ENCODE results near the gene BTBD10. TPM values are rescaled to one million over a fixed set of nuclear protein-coding genes. Genes with fewer than 3 reads are reported as not detected.

Gene BTBD10
- total and polyA plus RNA-seq, 3 experiments from 2014 or later: 14.3 to 27.3 (median 24.1) TPM

DNA sequence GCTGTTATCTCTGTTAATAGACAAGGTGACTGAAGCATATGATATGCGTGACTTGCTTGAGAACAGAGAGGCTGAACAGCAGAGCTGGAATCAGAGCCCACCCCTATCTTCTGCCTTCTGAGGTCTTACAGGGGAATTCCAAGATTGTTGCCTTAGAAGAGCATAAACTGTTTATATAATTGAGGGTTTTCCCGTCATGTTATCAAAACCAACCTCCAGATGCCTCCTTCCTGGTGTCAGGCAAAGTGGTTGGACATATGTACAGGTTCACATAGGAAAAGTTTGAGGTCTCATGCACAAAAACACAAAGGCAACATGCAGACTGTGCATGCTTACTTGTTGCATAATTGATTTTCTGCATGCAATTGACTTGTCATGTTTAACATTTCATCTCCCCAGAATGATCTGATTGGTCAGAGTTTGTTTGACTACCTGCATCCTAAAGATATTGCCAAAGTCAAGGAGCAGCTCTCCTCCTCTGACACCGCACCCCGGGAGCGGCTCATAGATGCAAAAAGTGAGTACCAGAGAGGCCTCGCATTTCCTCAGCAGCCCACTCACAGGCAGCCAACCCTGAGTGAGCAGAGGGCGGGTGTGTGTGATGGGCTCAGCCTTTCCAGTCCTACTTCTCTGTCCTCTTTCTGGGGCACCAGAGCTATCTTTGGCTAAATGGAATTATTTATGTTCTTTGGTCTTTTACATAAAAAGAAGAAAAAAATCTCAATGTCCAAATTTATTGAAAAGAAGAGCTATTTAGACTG, 96.6 kb downstream of the BTBD10 start:
- H3K4me3 Mint-ChIP-seq: no peak overlapping the region
- no peak for DNase-seq
- CTCF ChIA-PET: interaction anchor here (1.9 kb wide), 1 partner anchor 22 kb away, joined by 4 read pairs; no protein-coding TSS in a partner anchor
- no peak overlapping the region for H3K4me3 ChIP-seq (ENCODE audit: low read length)
- no peaks in the 10 kb centered on the region for H3K9me3 ChIP-seq (ENCODE audit: low read length)
- no peaks in the 10 kb centered on the region for H3K9me3 Mint-ChIP-seq
- no peak overlapping the region for H3K27ac ChIP-seq (ENCODE audit: low read depth, low read length)
- POLR2A ChIA-PET: no interaction called here
- peaks cover 79% of the 10 kb centered on the region for H3K36me3 ChIP-seq (ENCODE audit: insufficient read depth, low read length)
- no peaks in the 10 kb centered on the region for H3K27me3 ChIP-seq (ENCODE audit: insufficient read depth, low read length, poor library complexity, severe bottlenecking)
- no peaks in the 10 kb centered on the region for H3K4me1 Mint-ChIP-seq
- H3K27me3 Mint-ChIP-seq: no peaks in the 10 kb centered on the region
- peak overlapping the region in 3 of 8 donors; percentile 11 to 33 (median 17) for H3K27ac Mint-ChIP-seq
- peaks cover 7 to 69% (median 21%) of the 10 kb centered on the region in 3 donors for H3K36me3 Mint-ChIP-seq
- H3K4me1 ChIP-seq (ENCODE audit: insufficient read depth, low read length): no peaks in the 10 kb centered on the region

DNA sequence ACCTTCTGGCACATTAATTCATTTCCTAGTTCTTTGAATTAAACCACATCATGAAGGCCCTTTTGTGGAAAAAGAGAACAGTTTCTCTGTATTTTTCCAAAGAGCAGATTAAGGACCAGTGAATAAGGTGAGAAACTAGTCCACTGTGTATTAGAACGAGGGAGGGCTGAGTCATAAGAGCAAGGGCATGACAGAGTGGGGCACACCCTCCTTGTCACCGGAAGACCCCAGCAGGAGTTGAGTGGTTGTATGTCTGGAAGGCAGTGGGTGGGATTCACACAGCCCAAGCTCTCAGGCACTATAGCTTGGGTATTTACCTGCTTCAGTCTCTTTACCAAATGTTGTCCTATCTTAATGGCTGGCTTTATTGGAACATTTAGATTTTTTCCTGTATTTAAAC, 98.6 kb downstream of the BTBD10 start:
- Histone ChIP-seq H3K4me3 (ENCODE audit: low read length) (no peak overlapping the region), H3K27ac (ENCODE audit: low read depth, low read length) (no peak overlapping the region), H3K9me3 (ENCODE audit: low read length) (no peaks in the 10 kb centered on the region), H3K4me1 (ENCODE audit: insufficient read depth, low read length) (no peaks in the 10 kb centered on the region), H3K27me3 (ENCODE audit: insufficient read depth, low read length, poor library complexity, severe bottlenecking) (no peaks in the 10 kb centered on the region), H3K36me3 (ENCODE audit: insufficient read depth, low read length) (peaks cover 71% of the 10 kb centered on the region)
- Mint-ChIP-seq H3K4me3 (no peak overlapping the region), H3K9me3 (no peaks in the 10 kb centered on the region), H3K4me1 (no peaks in the 10 kb centered on the region), H3K27ac (peak overlapping the region in 4 of 8 donors; percentile 33 to 83 (median 46)), H3K36me3 (peaks cover 7 to 89% (median 29%) of the 10 kb centered on the region in 3 donors), H3K27me3 (no peaks in the 10 kb centered on the region)
- no peak for DNase-seq
- POLR2A ChIA-PET: no interaction called here
- CTCF ChIA-PET: interaction anchor here (0.9 to 1.9 kb wide), 2 partner anchors 12 to 20 kb away, joined by 4 to 5 read pairs; no protein-coding TSS in a partner anchor

DNA sequence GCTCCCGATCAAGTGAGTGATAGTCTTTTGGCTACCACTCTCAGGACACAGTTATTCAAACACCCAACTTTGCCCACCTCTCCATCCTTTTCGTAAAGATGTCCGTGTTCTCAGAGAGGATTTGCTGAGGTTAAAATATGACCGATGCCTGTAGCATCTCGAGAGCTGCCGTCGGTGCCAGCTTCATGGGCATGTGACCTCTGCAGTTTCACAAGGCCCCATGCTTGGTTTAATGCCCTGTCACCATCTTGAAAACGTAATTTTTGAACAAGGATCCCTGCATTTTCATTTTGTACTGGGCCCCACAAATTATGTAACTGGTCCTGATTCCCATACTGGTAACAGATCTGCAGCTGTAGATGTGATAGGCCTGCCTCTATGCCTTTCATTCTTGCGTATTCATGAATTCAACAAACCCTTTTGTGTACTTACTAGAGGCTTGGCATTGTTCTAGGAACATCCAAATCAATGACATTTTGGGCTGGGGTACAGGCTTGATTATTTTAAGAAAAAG, 100.4 kb downstream of the BTBD10 start:
- H3K9me3 Mint-ChIP-seq: no peaks in the 10 kb centered on the region
- H3K27ac ChIP-seq (ENCODE audit: low read depth, low read length): no peak overlapping the region
- ChIA-PET POLR2A (no interaction called here), CTCF (no interaction called here)
- no peaks in the 10 kb centered on the region for H3K27me3 Mint-ChIP-seq
- H3K4me3 ChIP-seq (ENCODE audit: low read length): no peak overlapping the region
- H3K4me1 Mint-ChIP-seq: no peaks in the 10 kb centered on the region
- no peaks in the 10 kb centered on the region for H3K4me1 ChIP-seq (ENCODE audit: insufficient read depth, low read length)
- peak overlapping the region in 1 of 8 donors; percentile 85 for H3K27ac Mint-ChIP-seq
- H3K9me3 ChIP-seq (ENCODE audit: low read length): no peaks in the 10 kb centered on the region
- H3K36me3 Mint-ChIP-seq: peaks cover under 1 to 96% (median 28%) of the 10 kb centered on the region in 3 donors
- H3K36me3 ChIP-seq (ENCODE audit: insufficient read depth, low read length): peaks cover 70% of the 10 kb centered on the region
- DNase-seq: no peak
- no peaks in the 10 kb centered on the region for H3K27me3 ChIP-seq (ENCODE audit: insufficient read depth, low read length, poor library complexity, severe bottlenecking)
- no peak overlapping the region for H3K4me3 Mint-ChIP-seq

DNA sequence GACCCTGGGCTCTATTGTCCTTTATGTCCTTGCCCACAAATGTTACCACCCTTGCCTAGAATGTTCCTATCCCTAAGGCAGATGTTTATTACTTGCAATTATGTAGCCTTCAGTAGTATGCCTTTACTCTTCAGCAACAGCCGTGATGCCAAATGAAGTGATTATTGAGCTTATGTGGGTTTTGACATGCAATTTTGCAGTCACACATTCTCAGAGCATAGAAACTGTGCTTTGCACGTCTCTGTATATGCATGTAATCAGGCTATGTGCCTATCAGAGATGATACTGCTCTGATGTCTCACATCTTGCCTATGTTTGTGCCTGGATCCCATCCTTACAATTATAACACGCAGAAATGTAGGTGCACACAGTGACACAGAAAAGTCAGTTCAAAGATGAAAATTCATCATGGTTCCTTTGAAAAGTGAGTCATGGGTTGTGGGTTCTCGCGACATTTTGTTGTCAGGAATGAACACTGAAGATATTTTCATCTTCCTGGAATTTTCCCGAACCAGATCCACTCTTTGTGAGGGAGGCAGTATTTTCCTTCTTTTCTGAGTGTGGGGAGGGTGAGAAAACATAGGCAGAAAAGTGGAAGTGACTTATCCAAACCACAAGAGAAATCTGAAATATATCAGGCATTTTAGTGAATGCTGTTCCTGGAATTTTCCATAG, 104.3 kb downstream of the BTBD10 start:
- Mint-ChIP-seq H3K4me3 (no peak overlapping the region), H3K9me3 (no peaks in the 10 kb centered on the region), H3K27me3 (no peaks in the 10 kb centered on the region), H3K27ac (peak overlapping the region in 2 of 8 donors; percentile 26 to 45), H3K36me3 (peaks cover 0 to 97% (median 29%) of the 10 kb centered on the region in 3 donors), H3K4me1 (peaks cover 0 to 6% (median 3%) of the 10 kb centered on the region in 3 donors)
- Histone ChIP-seq H3K4me1 (ENCODE audit: insufficient read depth, low read length) (no peaks in the 10 kb centered on the region), H3K4me3 (ENCODE audit: low read length) (no peak overlapping the region), H3K9me3 (ENCODE audit: low read length) (no peaks in the 10 kb centered on the region), H3K27me3 (ENCODE audit: insufficient read depth, low read length, poor library complexity, severe bottlenecking) (no peaks in the 10 kb centered on the region), H3K36me3 (ENCODE audit: insufficient read depth, low read length) (peaks cover 60% of the 10 kb centered on the region), H3K27ac (ENCODE audit: low read depth, low read length) (no peak overlapping the region)
- CTCF ChIA-PET: interaction anchor here (1.3 kb wide), 1 partner anchor 14 kb away, joined by 4 read pairs; no protein-coding TSS in a partner anchor
- POLR2A ChIA-PET: no interaction called here
- DNase-seq: no peak

DNA sequence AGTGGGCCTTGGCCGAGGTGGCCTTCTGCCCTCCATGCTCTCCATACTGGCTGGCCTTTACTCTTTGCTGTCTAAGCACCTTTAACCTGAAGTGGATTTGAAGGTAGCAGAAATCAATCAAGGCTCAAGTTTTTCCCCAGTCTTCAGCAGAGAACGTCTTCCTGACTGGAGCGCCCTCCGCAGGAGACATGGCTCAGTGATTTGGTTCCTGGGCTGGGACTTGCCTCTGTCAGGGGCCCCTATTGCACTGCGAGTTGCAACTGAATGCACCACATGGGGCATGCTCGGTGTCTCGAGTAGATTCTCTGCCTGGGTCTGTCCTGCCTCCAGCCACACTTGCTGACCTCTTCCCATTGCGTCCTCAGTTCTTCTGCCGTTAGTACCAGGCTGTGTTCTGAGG, 105.8 kb downstream of the BTBD10 start:
- no peak overlapping the region for H3K4me3 Mint-ChIP-seq
- Histone ChIP-seq H3K27ac (ENCODE audit: low read depth, low read length) (no peak overlapping the region), H3K27me3 (ENCODE audit: insufficient read depth, low read length, poor library complexity, severe bottlenecking) (no peaks in the 10 kb centered on the region), H3K36me3 (ENCODE audit: insufficient read depth, low read length) (peaks cover 62% of the 10 kb centered on the region), H3K9me3 (ENCODE audit: low read length) (no peaks in the 10 kb centered on the region), H3K4me1 (ENCODE audit: insufficient read depth, low read length) (no peaks in the 10 kb centered on the region), H3K4me3 (ENCODE audit: low read length) (no peak overlapping the region)
- CTCF ChIA-PET: no interaction called here
- no peaks in the 10 kb centered on the region for H3K27me3 Mint-ChIP-seq
- DNase-seq: no peak
- H3K4me1 Mint-ChIP-seq: peaks cover 4 to 9% (median 4%) of the 10 kb centered on the region in 3 donors
- peaks cover 0 to 95% (median 31%) of the 10 kb centered on the region in 3 donors for H3K36me3 Mint-ChIP-seq
- no peaks in the 10 kb centered on the region for H3K9me3 Mint-ChIP-seq
- POLR2A ChIA-PET: no interaction called here
- H3K27ac Mint-ChIP-seq: no peak overlapping the region

DNA sequence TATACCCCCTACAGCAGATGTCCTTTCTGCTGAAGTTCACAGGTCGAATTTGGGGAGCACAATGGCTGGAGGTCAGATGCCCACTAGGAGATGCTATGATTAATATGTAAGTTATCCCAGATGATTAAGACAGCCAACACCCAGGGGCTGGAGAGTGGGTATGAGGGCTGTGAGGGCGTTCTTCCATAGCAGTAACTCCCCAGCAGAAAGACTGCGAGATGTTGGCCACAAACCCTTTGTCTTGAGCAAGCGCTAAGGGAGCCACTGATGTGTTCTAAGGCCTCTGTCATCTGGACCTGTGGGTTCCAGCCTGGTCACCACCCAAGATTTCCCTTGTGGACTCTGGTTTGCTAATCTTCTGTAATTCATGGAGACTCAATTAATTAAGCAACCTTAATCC, 107.8 kb downstream of the BTBD10 start:
- Mint-ChIP-seq H3K36me3 (peaks cover 0 to 92% (median 34%) of the 10 kb centered on the region in 3 donors), H3K9me3 (no peaks in the 10 kb centered on the region), H3K27me3 (no peaks in the 10 kb centered on the region), H3K4me3 (no peak overlapping the region), H3K4me1 (peaks cover 17 to 22% (median 17%) of the 10 kb centered on the region in 3 donors), H3K27ac (peak overlapping the region in 2 of 8 donors; percentile 36 to 38)
- DNase-seq: no peak
- no peaks in the 10 kb centered on the region for H3K9me3 ChIP-seq (ENCODE audit: low read length)
- POLR2A ChIA-PET: no interaction called here
- no peak overlapping the region for H3K4me3 ChIP-seq (ENCODE audit: low read length)
- CTCF ChIA-PET: interaction anchor here (1.5 kb wide), 1 partner anchor 117 kb away, joined by 4 read pairs; no protein-coding TSS in a partner anchor
- peaks cover 60% of the 10 kb centered on the region for H3K36me3 ChIP-seq (ENCODE audit: insufficient read depth, low read length)
- no peak overlapping the region for H3K27ac ChIP-seq (ENCODE audit: low read depth, low read length)
- H3K4me1 ChIP-seq (ENCODE audit: insufficient read depth, low read length): no peaks in the 10 kb centered on the region
- H3K27me3 ChIP-seq (ENCODE audit: insufficient read depth, low read length, poor library complexity, severe bottlenecking): no peaks in the 10 kb centered on the region

DNA sequence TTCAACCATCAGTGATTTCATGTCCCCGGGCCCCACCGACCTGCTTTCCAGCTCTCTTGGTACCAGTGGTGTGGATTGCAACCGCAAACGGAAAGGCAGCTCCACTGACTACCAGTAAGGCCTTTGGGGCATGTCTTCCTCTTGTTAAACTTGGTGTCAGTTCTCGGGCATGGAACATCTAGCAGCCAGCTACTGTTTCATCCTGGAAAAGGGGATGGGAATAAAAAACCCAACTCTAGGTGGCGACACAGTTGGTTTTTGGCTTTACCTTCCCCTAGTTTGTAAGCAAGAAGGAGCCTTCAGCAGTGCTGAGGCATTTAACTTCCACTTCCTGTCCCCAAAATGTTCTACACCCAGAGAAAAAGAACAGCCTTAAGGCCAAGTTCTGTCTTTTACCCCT, 108.7 kb downstream of the BTBD10 start:
- POLR2A ChIA-PET: no interaction called here
- no peak for DNase-seq
- H3K27me3 Mint-ChIP-seq: no peaks in the 10 kb centered on the region
- peaks cover 21 to 26% (median 21%) of the 10 kb centered on the region in 3 donors for H3K4me1 Mint-ChIP-seq
- H3K27ac Mint-ChIP-seq: peak overlapping the region in 2 of 8 donors; percentile 53 to 56
- no peak overlapping the region for H3K4me3 ChIP-seq (ENCODE audit: low read length)
- no peaks in the 10 kb centered on the region for H3K9me3 ChIP-seq (ENCODE audit: low read length)
- no peaks in the 10 kb centered on the region for H3K4me1 ChIP-seq (ENCODE audit: insufficient read depth, low read length)
- peaks cover 58% of the 10 kb centered on the region for H3K36me3 ChIP-seq (ENCODE audit: insufficient read depth, low read length)
- no peak overlapping the region for H3K27ac ChIP-seq (ENCODE audit: low read depth, low read length)
- CTCF ChIA-PET: no interaction called here
- H3K9me3 Mint-ChIP-seq: no peaks in the 10 kb centered on the region
- no peaks in the 10 kb centered on the region for H3K27me3 ChIP-seq (ENCODE audit: insufficient read depth, low read length, poor library complexity, severe bottlenecking)
- H3K36me3 Mint-ChIP-seq: peaks cover 0 to 92% (median 30%) of the 10 kb centered on the region in 3 donors
- H3K4me3 Mint-ChIP-seq: no peak overlapping the region

DNA sequence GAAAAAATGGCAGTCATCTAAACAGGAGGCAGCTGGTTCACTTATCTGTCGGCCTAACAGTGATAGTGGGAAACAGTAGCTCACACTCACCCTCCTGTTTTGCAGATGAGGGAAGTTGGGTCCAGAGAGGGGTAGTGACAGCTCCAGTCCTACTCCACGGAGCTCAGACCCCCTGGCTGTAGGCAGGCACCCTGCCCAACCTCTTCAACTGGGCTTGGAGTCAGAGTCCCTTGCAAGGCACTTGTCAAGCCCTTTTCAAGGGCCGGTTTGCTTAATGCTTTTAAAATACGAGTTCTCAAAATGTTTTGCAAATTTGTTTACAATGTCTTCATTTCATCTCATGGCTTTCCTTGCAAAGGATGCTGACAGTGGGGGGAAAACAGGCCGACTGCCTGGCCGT, 110.3 kb downstream of the BTBD10 start:
- DNase-seq: no peak
- Mint-ChIP-seq H3K27me3 (no peaks in the 10 kb centered on the region), H3K4me3 (no peak overlapping the region), H3K4me1 (peaks cover 32 to 42% (median 33%) of the 10 kb centered on the region in 3 donors), H3K36me3 (peaks cover 0 to 87% (median 29%) of the 10 kb centered on the region in 3 donors), H3K9me3 (no peaks in the 10 kb centered on the region), H3K27ac (peak overlapping the region in 1 of 8 donors; percentile 56)
- ChIA-PET CTCF (interaction anchor here (1.6 kb wide), 3 partner anchors 9 to 66 kb away, joined by 3 to 6 read pairs (median 5); no protein-coding TSS in a partner anchor), POLR2A (no interaction called here)
- Histone ChIP-seq H3K4me1 (ENCODE audit: insufficient read depth, low read length) (peaks cover 10% of the 10 kb centered on the region), H3K27me3 (ENCODE audit: insufficient read depth, low read length, poor library complexity, severe bottlenecking) (no peaks in the 10 kb centered on the region), H3K36me3 (ENCODE audit: insufficient read depth, low read length) (peaks cover 45% of the 10 kb centered on the region), H3K9me3 (ENCODE audit: low read length) (no peaks in the 10 kb centered on the region), H3K4me3 (ENCODE audit: low read length) (no peak overlapping the region), H3K27ac (ENCODE audit: low read depth, low read length) (no peak overlapping the region)
